NCI-H2196 (cell line): Measurements from ENCODE around the gene SCD5.

Experiments used
- DNase-seq: peaks from one replicate; lab custom pipeline; 2025; ENCODE audit not compliant: unreplicated experiment; lab: John Stamatoyannopoulos, UW

Gene SCD5

GRCh38 chr4:82643994-82644733 is 154.4 kb downstream of the SCD5 start:
- no peak for DNase-seq

- DNase-seq: no peak
Measured at GRCh38 chr4:82642331-82642730, 156.3 kb downstream of the SCD5 start.

GRCh38 chr4:82640540-82640939 is 158.1 kb downstream of the SCD5 start:
- DNase-seq: no peak

- DNase-seq: no peak
Measured at GRCh38 chr4:82639971-82640370, 158.6 kb downstream of the SCD5 start.

GRCh38 chr4:82638479-82638878 is 160.1 kb downstream of the SCD5 start:
- no peak for DNase-seq

GRCh38 chr4:82630079-82630478 is 168.5 kb downstream of the SCD5 start:
- DNase-seq: no peak

GRCh38 chr4:82629238-82630000 is 169.2 kb downstream of the SCD5 start:
- DNase-seq: no peak

GRCh38 chr4:82626251-82626868 is 172.2 kb downstream of the SCD5 start:
- DNase-seq: no peak

- no peak for DNase-seq
Measured at GRCh38 chr4:82624819-82625218, 173.8 kb downstream of the SCD5 start.

- DNase-seq: no peak
Measured at GRCh38 chr4:82623121-82623683, 175.4 kb downstream of the SCD5 start.

- DNase-seq: no peak
Measured at GRCh38 chr4:82621251-82621650, 177.3 kb downstream of the SCD5 start.

- no peak for DNase-seq
Measured at GRCh38 chr4:82620126-82620735, 178.4 kb downstream of the SCD5 start.

GRCh38 chr4:82618103-82618720 is 180.4 kb downstream of the SCD5 start:
- no peak for DNase-seq

GRCh38 chr4:82614838-82615449 is 183.7 kb downstream of the SCD5 start:
- no peak for DNase-seq

GRCh38 chr4:82613121-82613520 is 185.5 kb downstream of the SCD5 start:
- DNase-seq: no peak

GRCh38 chr4:82611982-82612381 is 186.6 kb downstream of the SCD5 start:
- DNase-seq: no peak

GRCh38 chr4:82611527-82611926 is 187.1 kb downstream of the SCD5 start:
- DNase-seq: no peak

GRCh38 chr4:82610041-82610440 is 188.6 kb downstream of the SCD5 start:
- DNase-seq: no peak

- DNase-seq: no peak
Measured at GRCh38 chr4:82606622-82607021, 192.0 kb downstream of the SCD5 start.

GRCh38 chr4:82604522-82604921 is 194.1 kb downstream of the SCD5 start:
- DNase-seq: no peak
